B cell (primary cell): Measurements from ENCODE around the gene RELL2. TPM values are rescaled to one million over a fixed set of nuclear protein-coding genes. Genes with fewer than 3 reads are reported as not detected.

Experiments used
- ATAC-seq: fragments of 200-7000 bp; cut with Tn5 transposase; one replicate; pipeline ENCODE4 v1.10.0; 2021; ENCODE audit warnings: low read depth, mild to moderate bottlenecking, moderate number of reproducible peaks, moderate library complexity
- CTCF ChIA-PET: fragments of 350-600 bp; sonication (Branson Sonifier 250); formaldehyde crosslinking; loops from one replicate; lab custom pipeline; 2021; ENCODE audit warnings: antibody characterized with exemption, inconsistent platforms; lab: Charles Lee
- POLR2A ChIA-PET: fragments of 350-600 bp; sonication (Branson Sonifier 250); formaldehyde crosslinking; loops from one replicate; lab custom pipeline; 2021; ENCODE audit warnings: antibody characterized with exemption; lab: Charles Lee
- DNase-seq: peaks from one replicate; pipeline ENCODE4 v3.0.0; 2013
- H2AFZ ChIP-seq: 2 replicates; pipeline ENCODE4 v1.6.1; 2012; ENCODE audit warnings: mild to moderate bottlenecking, low read depth, low read length; ENCODE audit not compliant: insufficient read depth, poor library complexity, severe bottlenecking
- H3K27ac ChIP-seq, 2 donors: 1 replicate in 1 of 2; 2 replicates in 1 of 2; pipeline ENCODE4 v1.5.1; 2012 to 2013; ENCODE audit warnings: low read length in 2 of 2, mild to moderate bottlenecking in 2 of 2, moderate library complexity in 1 of 2
- H3K27me3 ChIP-seq, 4 experiments: fragments of 200-600 bp in 1 of 4; sonication (generic) in 1 of 4; replicated peaks in 1 of 4; 1 replicate in 2 of 4; 2 replicates in 2 of 4; pipeline versions ENCODE4 v1.6.1 to v1.7.0; 2013 to 2016; ENCODE audit warnings: low read length in 3 of 4, mild to moderate bottlenecking in 2 of 4, mixed read lengths in 1 of 4, moderate library complexity in 1 of 4; ENCODE audit not compliant: insufficient read depth in 4 of 4, control insufficient read depth in 3 of 4; ENCODE audit errors: control extremely low read depth in 1 of 4
- H3K36me3 ChIP-seq, 2 experiments: replicated peaks in 1 of 2; 1 replicate in 1 of 2; 2 replicates in 1 of 2; pipeline versions ENCODE4 v1.6.1 to v1.7.1; 2013; ENCODE audit warnings: low read length in 1 of 2; ENCODE audit not compliant: insufficient read depth in 2 of 2, control insufficient read depth in 1 of 2; ENCODE audit errors: control extremely low read depth in 1 of 2, extremely low read depth in 1 of 2
- H3K4me1 ChIP-seq, 2 donors: fragments of 200-600 bp in 1 of 2; sonication (generic) in 1 of 2; 1 replicate in 1 of 2; 2 replicates in 1 of 2; pipeline versions ENCODE4 v1.5.1 to v1.6.1; 2013 to 2017; ENCODE audit warnings: low read length in 2 of 2; ENCODE audit not compliant: control insufficient read depth in 2 of 2, insufficient read depth in 2 of 2
- H3K4me2 ChIP-seq: replicated peaks from 2 replicates; pipeline ENCODE3; 2012; ENCODE audit warnings: mild to moderate bottlenecking, low read depth, low read length; ENCODE audit not compliant: poor library complexity, severe bottlenecking
- H3K4me3 ChIP-seq, 5 experiments: fragments of 200-600 bp in 1 of 5; sonication (generic) in 1 of 5; 1 replicate in 3 of 5; 2 replicates in 2 of 5; pipeline versions ENCODE4 v1.5.1 to v1.7.0; 2011 to 2016; ENCODE audit warnings: low read length in 4 of 5, mild to moderate bottlenecking in 4 of 5, low read depth in 2 of 5, control low read depth in 1 of 5, moderate library complexity in 1 of 5; ENCODE audit not compliant: insufficient read depth in 1 of 5; ENCODE audit errors: control extremely low read depth in 1 of 5, extremely low read depth in 1 of 5
- H3K79me2 ChIP-seq: fragments of 200-600 bp; sonication (generic); one replicate; pipeline ENCODE4 v1.6.0; 2016; ENCODE audit warnings: low read length; ENCODE audit not compliant: control insufficient read depth, insufficient read depth
- H3K9ac ChIP-seq: fragments of 200-600 bp; sonication (generic); 2 replicates; pipeline ENCODE4 v1.6.1; 2017; ENCODE audit warnings: mild to moderate bottlenecking, low read length, moderate library complexity
- H3K9me3 ChIP-seq, 3 donors: one replicate each; pipeline versions ENCODE4 v1.6.1 to v1.7.1; 2013; ENCODE audit warnings: low read length in 2 of 3; ENCODE audit not compliant: control insufficient read depth in 2 of 3, insufficient read depth in 1 of 3; ENCODE audit errors: control extremely low read depth in 1 of 3
- H4K20me1 ChIP-seq: 2 replicates; pipeline ENCODE4 v1.6.0; 2012; ENCODE audit warnings: mild to moderate bottlenecking, low read length; ENCODE audit not compliant: insufficient read depth, control insufficient read depth, poor library complexity, severe bottlenecking
- H3K27ac Mint-ChIP-seq: one replicate; pipeline ENCODE4 v1.8.0; 2021; ENCODE audit warnings: mixed read lengths
- H3K27me3 Mint-ChIP-seq: one replicate; pipeline ENCODE4 v1.8.0; 2021; ENCODE audit warnings: mixed read lengths
- H3K4me1 Mint-ChIP-seq: one replicate; pipeline ENCODE4 v1.8.0; 2021; ENCODE audit warnings: mixed read lengths
- H3K4me3 Mint-ChIP-seq: one replicate; pipeline ENCODE4 v1.8.0; 2021; ENCODE audit warnings: mixed read lengths
- H3K9me3 Mint-ChIP-seq: one replicate; pipeline ENCODE4 v1.8.0; 2022; ENCODE audit warnings: mixed read lengths; ENCODE audit not compliant: insufficient read depth
- EZH2 ChIP-seq: IDR thresholded peaks from 2 replicates; pipeline ENCODE4 v1.6.1; 2012; ENCODE audit warnings: borderline replicate concordance, low read depth, mild to moderate bottlenecking, moderate library complexity, low read length; ENCODE audit not compliant: insufficient read depth, poor library complexity, severe bottlenecking
- WGBS: methylation state at CpG from one replicate; pipeline ENCODE4 v1.1.5; 2013; ENCODE audit warnings: missing lambda C conversion rate; ENCODE audit not compliant: insufficient coverage; 5-methylcytosine and 5-hydroxymethylcytosine counted together
- intact Hi-C: fragments of 100-400 bp; cut with micrococcal nuclease; formaldehyde crosslinking; loops from one replicate; pipeline ENCODE4 v1.10.0; 2022
- polyA plus RNA-seq: library from polyadenylated mRNA; depleted of rRNA; stranded (reverse); fragments of >200 nt; gene quantifications from 2 replicates; pipeline ENCODE4 v1.2.3, GENCODE V29; 2012
- total RNA-seq, 2 donors: library from RNA; stranded (reverse); fragments of 120-200 nt in 1 of 2; gene quantifications; 1 replicate in 1 of 2; 2 replicates in 1 of 2; pipeline versions ENCODE4 v1.2.3 to v1.2.4, GENCODE V29; 2013 to 2022
- TF ChIP-seq, protein P1 (sequence below): fragments of 200-600 bp; IDR thresholded peaks from one replicate; pipeline ENCODE4 v1.8.0; 2022; ENCODE audit warnings: antibody characterized with exemption, mild to moderate bottlenecking

RELL2 gene
- total and polyA plus RNA-seq, 2 donors (not counting 1 experiment from before 2014, with no cell fraction given) = 12.1 to 48.9 TPM

DNA sequence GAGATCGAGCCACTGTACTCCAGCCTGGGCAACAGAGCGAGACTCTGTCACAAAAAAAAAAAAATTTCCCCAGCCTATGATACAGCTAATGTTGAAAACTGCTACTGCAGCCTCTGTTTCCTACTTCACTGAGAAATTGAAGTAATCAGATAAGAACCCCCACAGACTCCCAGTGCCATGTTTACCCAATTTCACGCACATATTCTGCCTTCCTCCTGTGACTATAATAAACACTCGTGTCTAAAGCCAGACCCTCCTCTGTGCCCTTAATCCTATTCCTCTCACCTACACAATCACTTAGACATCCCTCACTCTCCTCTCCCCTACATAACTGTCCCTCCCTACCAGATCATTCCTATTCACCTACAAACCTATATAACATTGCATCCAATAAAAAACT, 38.9 kb downstream of the RELL2 start:
- no peak overlapping the region for H2AFZ ChIP-seq
- H3K79me2 ChIP-seq = no peaks in the 10 kb centered on the region
- Mint-ChIP-seq H3K27ac (no peak overlapping the region), H3K9me3 (no peaks in the 10 kb centered on the region), H3K27me3 (no peaks in the 10 kb centered on the region), H3K4me1 (no peaks in the 10 kb centered on the region), H3K4me3 (no peak overlapping the region)
- TF ChIP-seq EZH2 = no peak
- TF ChIP-seq, protein P1, sequence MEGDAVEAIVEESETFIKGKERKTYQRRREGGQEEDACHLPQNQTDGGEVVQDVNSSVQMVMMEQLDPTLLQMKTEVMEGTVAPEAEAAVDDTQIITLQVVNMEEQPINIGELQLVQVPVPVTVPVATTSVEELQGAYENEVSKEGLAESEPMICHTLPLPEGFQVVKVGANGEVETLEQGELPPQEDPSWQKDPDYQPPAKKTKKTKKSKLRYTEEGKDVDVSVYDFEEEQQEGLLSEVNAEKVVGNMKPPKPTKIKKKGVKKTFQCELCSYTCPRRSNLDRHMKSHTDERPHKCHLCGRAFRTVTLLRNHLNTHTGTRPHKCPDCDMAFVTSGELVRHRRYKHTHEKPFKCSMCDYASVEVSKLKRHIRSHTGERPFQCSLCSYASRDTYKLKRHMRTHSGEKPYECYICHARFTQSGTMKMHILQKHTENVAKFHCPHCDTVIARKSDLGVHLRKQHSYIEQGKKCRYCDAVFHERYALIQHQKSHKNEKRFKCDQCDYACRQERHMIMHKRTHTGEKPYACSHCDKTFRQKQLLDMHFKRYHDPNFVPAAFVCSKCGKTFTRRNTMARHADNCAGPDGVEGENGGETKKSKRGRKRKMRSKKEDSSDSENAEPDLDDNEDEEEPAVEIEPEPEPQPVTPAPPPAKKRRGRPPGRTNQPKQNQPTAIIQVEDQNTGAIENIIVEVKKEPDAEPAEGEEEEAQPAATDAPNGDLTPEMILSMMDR = no peak
- H3K27ac ChIP-seq = no peak overlapping the region
- no peak overlapping the region for H3K9ac ChIP-seq
- ChIA-PET POLR2A (no interaction called here), CTCF (interaction anchor here (0.6 to 2.0 kb wide), 2 partner anchors 16 to 369 kb away, joined by 3 to 9 read pairs; no protein-coding TSS in a partner anchor)
- 93% methylated on average over 4 of the region's 4 CpGs for WGBS
- H3K9me3 ChIP-seq = no peaks in the 10 kb centered on the region
- no peak overlapping the region for H3K4me2 ChIP-seq
- H3K4me1 ChIP-seq = no peaks in the 10 kb centered on the region
- H4K20me1 ChIP-seq = no peaks in the 10 kb centered on the region
- intact Hi-C loops = no loop called here
- DNase-seq (no peak), ATAC-seq (no peak)
- H3K27me3 ChIP-seq = peaks cover 0 to 5% (median 0%) of the 10 kb centered on the region in 4 experiments
- H3K4me3 ChIP-seq = no peak overlapping the region
- H3K36me3 ChIP-seq = no peaks in the 10 kb centered on the region

- peaks cover 8% of the 10 kb centered on the region for H3K4me1 Mint-ChIP-seq
- CTCF ChIA-PET = interaction anchor here (0.9 to 1.4 kb wide), 2 partner anchors 8 to 14 kb away, joined by 3 read pairs; no protein-coding TSS in a partner anchor
- Histone ChIP-seq H3K79me2 (no peaks in the 10 kb centered on the region), H3K27ac (no peak overlapping the region), H3K4me3 (no peak overlapping the region), H3K9me3 (no peaks in the 10 kb centered on the region), H3K27me3 (peaks cover 0 to 14% (median 0%) of the 10 kb centered on the region in 4 experiments), H4K20me1 (no peaks in the 10 kb centered on the region), H3K4me1 (peaks cover 6 to 8% of the 10 kb centered on the region in 2 donors), H3K36me3 (no peaks in the 10 kb centered on the region), H3K4me2 (no peak overlapping the region), H2AFZ (no peak overlapping the region), H3K9ac (no peak overlapping the region)
- no peak overlapping the region for H3K4me3 Mint-ChIP-seq
- no peak overlapping the region for H3K27ac Mint-ChIP-seq
- no peaks in the 10 kb centered on the region for H3K9me3 Mint-ChIP-seq
- no peak for ATAC-seq
- H3K27me3 Mint-ChIP-seq = peaks cover 5% of the 10 kb centered on the region
- TF ChIP-seq, protein P1 = peak; percentile 30
- TF ChIP-seq EZH2 = no peak
- POLR2A ChIA-PET = no interaction called here
- no peak for DNase-seq
- intact Hi-C loops = no loop called here
Observed at GRCh38 chr5:141677415-141677814, 40.6 kb downstream of the RELL2 start.
